Calu3 (cell line): ENCODE results near the gene GRID2. TPM values are rescaled to one million over a fixed set of nuclear protein-coding genes. Genes with fewer than 3 reads are reported as not detected.

Source experiments
- BruUV-seq: library from RNA; stranded (reverse); fragments of 400-500 nt; replicated peaks from 2 replicates; lab custom pipeline; 2021; lab: Mats Ljungman, UMichigan
- CTCF ChIA-PET: fragments of 300-600 bp; sonication (Branson Sonifier 250); formaldehyde crosslinking; loops from one replicate; lab custom pipeline; 2022; ENCODE audit warnings: antibody characterized with exemption; lab: Charles Lee
- DNase-seq: peaks from one replicate; pipeline ENCODE4 v3.0.0; 2022
- H3K27ac Mint-ChIP-seq: one replicate; pipeline ENCODE4 v1.8.0; 2022; ENCODE audit warnings: mixed read lengths; ENCODE audit not compliant: unreplicated experiment
- H3K27me3 Mint-ChIP-seq: one replicate; pipeline ENCODE4 v1.8.0; 2022; ENCODE audit warnings: mixed read lengths; ENCODE audit not compliant: unreplicated experiment
- H3K36me3 Mint-ChIP-seq: one replicate; pipeline ENCODE4 v1.8.0; 2022; ENCODE audit warnings: mild to moderate bottlenecking, moderate library complexity, mixed read lengths; ENCODE audit not compliant: insufficient read depth, unreplicated experiment
- H3K4me1 Mint-ChIP-seq: one replicate; pipeline ENCODE4 v1.8.0; 2022; ENCODE audit warnings: mild to moderate bottlenecking, low read depth, mixed read lengths; ENCODE audit not compliant: unreplicated experiment
- H3K4me3 Mint-ChIP-seq: one replicate; pipeline ENCODE4 v1.8.0; 2022; ENCODE audit warnings: mild to moderate bottlenecking, low read depth, moderate library complexity, mixed read lengths; ENCODE audit not compliant: unreplicated experiment
- H3K9me3 Mint-ChIP-seq: one replicate; pipeline ENCODE4 v1.8.0; 2022; ENCODE audit warnings: low read depth, mixed read lengths; ENCODE audit not compliant: unreplicated experiment
- intact Hi-C: fragments of 100-400 bp; cut with micrococcal nuclease; formaldehyde crosslinking; loops from one replicate; pipeline ENCODE4 v1.10.0; 2022; ENCODE audit not compliant: unreplicated experiment
- total RNA-seq: library from RNA; stranded (reverse); gene quantifications from 2 replicates; pipeline ENCODE4 v1.2.3, GENCODE V29; 2022
- TF ChIP-seq, protein P1 (sequence below): fragments of 200-600 bp; IDR thresholded peaks from one replicate; pipeline ENCODE4 v1.8.0; 2022; ENCODE audit warnings: antibody characterized with exemption; ENCODE audit not compliant: unreplicated experiment

Gene GRID2
- total RNA-seq, 1 experiment from 2014 or later = not detected

DNA sequence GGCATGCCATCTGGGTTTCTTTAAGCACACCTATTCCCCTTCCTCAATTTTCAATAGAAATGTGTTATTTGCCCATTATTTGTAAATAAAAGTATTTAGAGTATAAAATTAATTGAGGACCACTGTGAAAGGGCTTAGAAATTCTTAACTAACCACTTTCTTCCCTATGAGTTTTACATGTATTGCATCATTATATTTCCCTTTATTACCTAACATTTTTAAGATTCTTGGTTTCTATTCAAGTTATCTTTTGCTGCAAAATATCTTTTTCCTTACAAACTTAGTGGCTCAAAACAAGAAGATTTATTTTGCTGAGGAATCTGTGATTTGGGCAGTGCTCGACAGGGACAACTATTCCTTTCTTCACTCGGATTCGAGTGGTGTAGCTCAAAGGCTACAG lies 40.5 kb downstream of the GRID2 start:
- no peak overlapping the region for H3K4me3 Mint-ChIP-seq
- CTCF ChIA-PET = no interaction called here
- H3K27ac Mint-ChIP-seq = no peak overlapping the region
- H3K27me3 Mint-ChIP-seq = no peaks in the 10 kb centered on the region
- intact Hi-C loops = no loop called here
- H3K36me3 Mint-ChIP-seq = no peaks in the 10 kb centered on the region
- no TSS peak for BruUV-seq
- no peak for DNase-seq
- TF ChIP-seq, protein P1, sequence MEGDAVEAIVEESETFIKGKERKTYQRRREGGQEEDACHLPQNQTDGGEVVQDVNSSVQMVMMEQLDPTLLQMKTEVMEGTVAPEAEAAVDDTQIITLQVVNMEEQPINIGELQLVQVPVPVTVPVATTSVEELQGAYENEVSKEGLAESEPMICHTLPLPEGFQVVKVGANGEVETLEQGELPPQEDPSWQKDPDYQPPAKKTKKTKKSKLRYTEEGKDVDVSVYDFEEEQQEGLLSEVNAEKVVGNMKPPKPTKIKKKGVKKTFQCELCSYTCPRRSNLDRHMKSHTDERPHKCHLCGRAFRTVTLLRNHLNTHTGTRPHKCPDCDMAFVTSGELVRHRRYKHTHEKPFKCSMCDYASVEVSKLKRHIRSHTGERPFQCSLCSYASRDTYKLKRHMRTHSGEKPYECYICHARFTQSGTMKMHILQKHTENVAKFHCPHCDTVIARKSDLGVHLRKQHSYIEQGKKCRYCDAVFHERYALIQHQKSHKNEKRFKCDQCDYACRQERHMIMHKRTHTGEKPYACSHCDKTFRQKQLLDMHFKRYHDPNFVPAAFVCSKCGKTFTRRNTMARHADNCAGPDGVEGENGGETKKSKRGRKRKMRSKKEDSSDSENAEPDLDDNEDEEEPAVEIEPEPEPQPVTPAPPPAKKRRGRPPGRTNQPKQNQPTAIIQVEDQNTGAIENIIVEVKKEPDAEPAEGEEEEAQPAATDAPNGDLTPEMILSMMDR = no peak
- no peaks in the 10 kb centered on the region for H3K4me1 Mint-ChIP-seq
- no peaks in the 10 kb centered on the region for H3K9me3 Mint-ChIP-seq

DNA sequence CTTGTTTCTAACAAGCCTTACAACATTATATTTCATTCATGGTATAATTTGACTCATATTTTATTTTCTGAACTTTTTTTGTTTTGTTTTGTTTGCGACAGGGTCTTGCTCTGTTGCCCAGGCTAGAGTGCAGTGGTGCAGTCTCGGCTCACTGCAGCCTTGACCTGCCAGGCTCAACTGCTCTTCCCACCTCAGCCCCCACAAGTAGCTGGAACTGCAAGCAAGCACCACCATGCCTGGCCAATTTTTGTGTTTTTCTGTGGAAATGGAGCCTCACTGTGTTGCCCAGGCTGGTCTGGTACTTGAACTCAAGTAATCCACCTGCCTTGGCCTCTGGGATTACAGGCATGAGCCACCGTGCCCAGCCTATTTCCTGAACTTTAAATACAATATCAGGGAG lies 42.5 kb downstream of the GRID2 start:
- TF ChIP-seq, protein P1 = no peak
- intact Hi-C loops = no loop called here
- Mint-ChIP-seq H3K27me3 (no peaks in the 10 kb centered on the region), H3K9me3 (no peaks in the 10 kb centered on the region), H3K27ac (no peak overlapping the region), H3K4me1 (no peaks in the 10 kb centered on the region), H3K4me3 (no peak overlapping the region), H3K36me3 (no peaks in the 10 kb centered on the region)
- no TSS peak for BruUV-seq
- DNase-seq = no peak
- CTCF ChIA-PET = no interaction called here

DNA sequence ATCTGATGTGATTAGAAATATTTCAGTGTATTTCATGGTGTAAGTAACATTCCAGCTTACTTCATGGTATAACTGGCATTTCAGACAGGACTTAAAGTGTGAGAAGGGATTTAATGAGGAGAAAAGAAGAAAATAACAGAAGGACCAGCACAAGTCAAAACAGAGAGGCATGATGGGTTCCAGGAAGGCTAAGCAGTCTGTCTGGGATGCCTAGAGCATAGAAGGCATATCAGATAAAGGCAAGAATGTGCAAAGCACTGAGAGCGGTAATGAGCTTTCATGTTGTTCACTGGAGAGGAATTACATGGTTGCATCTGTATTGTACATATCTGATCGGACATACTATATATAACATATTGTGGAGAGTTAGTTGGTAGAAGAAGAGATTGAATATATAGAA lies 54.2 kb downstream of the GRID2 start:
- CTCF ChIA-PET = no interaction called here
- no TSS peak for BruUV-seq
- intact Hi-C loops = no loop called here
- H3K4me3 Mint-ChIP-seq = no peak overlapping the region
- H3K9me3 Mint-ChIP-seq = no peaks in the 10 kb centered on the region
- no peaks in the 10 kb centered on the region for H3K4me1 Mint-ChIP-seq
- DNase-seq = no peak
- no peak overlapping the region for H3K27ac Mint-ChIP-seq
- H3K27me3 Mint-ChIP-seq = no peaks in the 10 kb centered on the region
- TF ChIP-seq, protein P1 = no peak
- no peaks in the 10 kb centered on the region for H3K36me3 Mint-ChIP-seq

DNA sequence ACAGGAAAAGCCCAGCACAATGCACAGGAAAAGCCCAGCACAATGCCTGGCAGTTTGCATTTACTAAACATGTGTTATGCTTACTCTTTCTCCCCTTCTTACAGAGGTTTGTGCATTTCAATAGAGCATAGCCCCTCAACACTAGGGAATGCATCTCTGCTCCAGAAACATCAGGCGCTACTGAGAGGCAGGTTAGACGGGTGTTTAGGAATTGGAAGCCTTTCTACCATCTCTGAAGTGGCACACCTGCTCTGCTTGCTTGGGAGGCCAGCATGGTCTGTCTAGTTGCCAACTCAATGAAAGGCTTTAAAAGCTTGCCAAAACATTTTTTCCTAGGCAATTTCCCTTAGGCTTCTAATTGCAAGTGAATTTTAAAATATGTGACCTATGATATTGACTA lies 55.7 kb downstream of the GRID2 start:
- H3K9me3 Mint-ChIP-seq = no peaks in the 10 kb centered on the region
- no peaks in the 10 kb centered on the region for H3K36me3 Mint-ChIP-seq
- DNase-seq = no peak
- H3K4me3 Mint-ChIP-seq = no peak overlapping the region
- no peak overlapping the region for H3K27ac Mint-ChIP-seq
- BruUV-seq = no TSS peak
- no peaks in the 10 kb centered on the region for H3K4me1 Mint-ChIP-seq
- H3K27me3 Mint-ChIP-seq = no peaks in the 10 kb centered on the region
- TF ChIP-seq, protein P1 = no peak
- intact Hi-C loops = no loop called here
- CTCF ChIA-PET = no interaction called here

DNA sequence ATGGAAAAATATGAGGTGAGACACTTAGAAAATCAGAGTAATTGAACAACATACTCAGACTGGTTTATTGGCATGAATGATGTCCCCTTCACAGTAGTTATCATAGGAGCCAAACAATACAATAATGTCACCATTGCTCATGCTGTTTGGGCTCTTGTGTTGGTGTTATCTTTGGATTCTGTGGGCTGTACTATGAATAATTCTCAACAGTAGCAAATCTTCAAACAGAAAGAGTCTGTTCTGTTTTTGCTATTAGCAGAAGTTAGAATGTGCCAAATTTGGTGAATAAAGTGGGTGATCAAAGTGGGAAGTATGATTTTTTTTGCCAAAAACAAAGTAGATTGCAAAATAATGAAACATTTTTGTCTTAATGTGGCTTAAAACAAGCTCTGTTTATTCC lies 58.3 kb downstream of the GRID2 start:
- no peaks in the 10 kb centered on the region for H3K4me1 Mint-ChIP-seq
- TF ChIP-seq, protein P1 = no peak
- no peak for DNase-seq
- intact Hi-C loops = no loop called here
- CTCF ChIA-PET = no interaction called here
- no peaks in the 10 kb centered on the region for H3K9me3 Mint-ChIP-seq
- H3K36me3 Mint-ChIP-seq = no peaks in the 10 kb centered on the region
- H3K27ac Mint-ChIP-seq = no peak overlapping the region
- no peak overlapping the region for H3K4me3 Mint-ChIP-seq
- BruUV-seq = no TSS peak
- no peaks in the 10 kb centered on the region for H3K27me3 Mint-ChIP-seq
